Loucy (cell line): ENCODE data around the gene NFATC1.

ENCODE experiments used
- H2AFZ ChIP-seq: fragments of 200-600 bp; sonication (generic); 2 replicates; pipeline ENCODE4 v1.6.0; 2016; ENCODE audit warnings: antibody characterized with exemption, mild to moderate bottlenecking, low read length, moderate library complexity
- H3F3A ChIP-seq: fragments of 200-600 bp; 2 replicates; pipeline ENCODE4 v1.6.0; 2016; ENCODE audit warnings: antibody characterized with exemption, low read depth, mild to moderate bottlenecking
- H3K27me3 ChIP-seq: fragments of 200-600 bp; sonication (generic); 2 replicates; pipeline ENCODE4 v1.6.1; 2014; ENCODE audit warnings: low read length, mild to moderate bottlenecking; ENCODE audit not compliant: insufficient read depth, poor library complexity, severe bottlenecking
- H3K36me3 ChIP-seq: fragments of 200-600 bp; sonication (generic); 2 replicates; pipeline ENCODE4 v1.6.1; 2016; ENCODE audit warnings: low read length; ENCODE audit not compliant: insufficient read depth
- H3K4me1 ChIP-seq: fragments of 200-600 bp; sonication (generic); 2 replicates; pipeline ENCODE4 v1.5.1; 2014; ENCODE audit warnings: low read length, mild to moderate bottlenecking; ENCODE audit not compliant: insufficient read depth, poor library complexity, severe bottlenecking
- H3K4me2 ChIP-seq: fragments of 200-600 bp; sonication (generic); 2 replicates; pipeline ENCODE4 v1.6.0; 2014; ENCODE audit warnings: antibody characterized with exemption, low read length, low read depth, mild to moderate bottlenecking; ENCODE audit not compliant: poor library complexity, severe bottlenecking
- H3K4me3 ChIP-seq: fragments of 200-600 bp; sonication (generic); 2 replicates; pipeline ENCODE4 v1.5.1; 2014; ENCODE audit warnings: low read length, mild to moderate bottlenecking, mixed read lengths; ENCODE audit not compliant: poor library complexity, severe bottlenecking
- H3K79me2 ChIP-seq: fragments of 200-600 bp; sonication (generic); 2 replicates; pipeline ENCODE4 v1.6.1; 2014; ENCODE audit warnings: low read length; ENCODE audit not compliant: insufficient read depth
- H3K9ac ChIP-seq: fragments of 200-600 bp; sonication (generic); 2 replicates; pipeline ENCODE4 v1.6.0; 2014; ENCODE audit warnings: mild to moderate bottlenecking, low read depth, low read length, moderate library complexity; ENCODE audit not compliant: poor library complexity, severe bottlenecking
- H3K9me2 ChIP-seq: fragments of 200-600 bp; sonication (generic); replicated peaks from 2 replicates; pipeline ENCODE4 v1.6.1; 2016; ENCODE audit warnings: low read depth, low read length, mixed read lengths
- H3K9me3 ChIP-seq: fragments of 200-600 bp; sonication (generic); 2 replicates; pipeline ENCODE4 v1.6.1; 2014; ENCODE audit warnings: mild to moderate bottlenecking, antibody characterized with exemption, low read length, low read depth; ENCODE audit not compliant: insufficient read depth
- H4K20me1 ChIP-seq: fragments of 200-600 bp; sonication (generic); 2 replicates; pipeline ENCODE4 v1.6.0; 2014; ENCODE audit warnings: antibody characterized with exemption, low read length, mild to moderate bottlenecking; ENCODE audit not compliant: insufficient read depth, poor library complexity, severe bottlenecking
- EZH2phosphoT487 ChIP-seq: fragments of 200-600 bp; IDR thresholded peaks from 2 replicates; pipeline ENCODE4 v1.6.1; 2018; ENCODE audit warnings: antibody characterized with exemption, mild to moderate bottlenecking, moderate library complexity, borderline replicate concordance
- TF ChIP-seq, protein P1 (sequence below): fragments of 200-600 bp; sonication (generic); conservative IDR thresholded peaks from 2 replicates; pipeline ENCODE4 v1.5.1; 2014; ENCODE audit warnings: mild to moderate bottlenecking, antibody characterized with exemption, low read length

Gene NFATC1

DNA sequence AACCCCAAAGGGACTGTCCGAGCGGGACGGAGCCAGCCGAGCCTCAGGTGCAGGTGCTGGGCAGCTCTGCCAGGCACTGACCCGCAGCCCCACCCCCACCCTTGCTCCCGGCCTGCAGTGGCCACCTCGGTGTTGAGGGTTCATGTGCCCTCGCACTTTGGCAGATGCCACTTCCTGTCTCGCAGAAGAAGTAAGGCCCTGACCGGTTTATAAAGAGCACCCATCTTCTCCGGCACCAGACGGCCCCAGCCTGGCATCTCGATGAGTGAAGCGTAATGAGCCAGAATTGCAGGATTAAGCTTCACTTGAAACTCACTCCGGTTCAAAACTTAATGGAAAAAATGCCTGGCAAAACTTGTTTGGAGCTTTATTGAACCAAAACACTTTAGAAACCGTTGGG lies 10.9 kb upstream of the NFATC1 start:
- Histone ChIP-seq H3K4me2 (no peak overlapping the region), H3K9me2 (no peaks in the 10 kb centered on the region), H3K9me3 (no peaks in the 10 kb centered on the region), H3K27me3 (no peaks in the 10 kb centered on the region), H3K4me1 (no peaks in the 10 kb centered on the region), H3K9ac (no peak overlapping the region), H3K36me3 (no peaks in the 10 kb centered on the region), H4K20me1 (no peaks in the 10 kb centered on the region), H3K4me3 (no peak overlapping the region), H2AFZ (no peak overlapping the region), H3K79me2 (no peaks in the 10 kb centered on the region), H3F3A (no peaks in the 10 kb centered on the region)
- TF ChIP-seq, protein P1, sequence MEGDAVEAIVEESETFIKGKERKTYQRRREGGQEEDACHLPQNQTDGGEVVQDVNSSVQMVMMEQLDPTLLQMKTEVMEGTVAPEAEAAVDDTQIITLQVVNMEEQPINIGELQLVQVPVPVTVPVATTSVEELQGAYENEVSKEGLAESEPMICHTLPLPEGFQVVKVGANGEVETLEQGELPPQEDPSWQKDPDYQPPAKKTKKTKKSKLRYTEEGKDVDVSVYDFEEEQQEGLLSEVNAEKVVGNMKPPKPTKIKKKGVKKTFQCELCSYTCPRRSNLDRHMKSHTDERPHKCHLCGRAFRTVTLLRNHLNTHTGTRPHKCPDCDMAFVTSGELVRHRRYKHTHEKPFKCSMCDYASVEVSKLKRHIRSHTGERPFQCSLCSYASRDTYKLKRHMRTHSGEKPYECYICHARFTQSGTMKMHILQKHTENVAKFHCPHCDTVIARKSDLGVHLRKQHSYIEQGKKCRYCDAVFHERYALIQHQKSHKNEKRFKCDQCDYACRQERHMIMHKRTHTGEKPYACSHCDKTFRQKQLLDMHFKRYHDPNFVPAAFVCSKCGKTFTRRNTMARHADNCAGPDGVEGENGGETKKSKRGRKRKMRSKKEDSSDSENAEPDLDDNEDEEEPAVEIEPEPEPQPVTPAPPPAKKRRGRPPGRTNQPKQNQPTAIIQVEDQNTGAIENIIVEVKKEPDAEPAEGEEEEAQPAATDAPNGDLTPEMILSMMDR, result no peak

DNA sequence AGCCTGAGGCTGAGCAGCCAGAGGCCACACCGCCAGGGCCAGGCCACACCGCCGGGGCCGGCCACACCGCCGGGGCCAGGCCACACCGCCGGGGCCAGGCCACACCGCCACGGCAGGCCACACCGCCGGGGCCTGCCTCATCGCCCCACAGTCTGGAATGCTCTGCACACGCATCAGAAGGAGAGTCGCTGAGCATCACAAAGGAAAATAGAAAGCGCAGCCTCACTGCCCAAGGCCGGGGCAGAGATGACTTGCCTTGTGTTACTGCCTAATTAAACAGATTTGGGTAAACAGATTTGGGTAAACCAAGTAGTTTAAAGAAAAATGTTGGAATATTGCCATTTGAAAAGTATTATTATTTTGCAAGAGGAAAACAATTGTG lies 10.4 kb upstream of the NFATC1 start:
- no peak overlapping the region for H3K4me3 ChIP-seq
- H3K9me3 ChIP-seq, result no peaks in the 10 kb centered on the region
- no peaks in the 10 kb centered on the region for H4K20me1 ChIP-seq
- H3K4me1 ChIP-seq, result no peaks in the 10 kb centered on the region
- H3K27me3 ChIP-seq, result no peaks in the 10 kb centered on the region
- H3K4me2 ChIP-seq, result no peak overlapping the region
- TF ChIP-seq, protein P1, result no peak
- TF ChIP-seq EZH2phosphoT487, result no peak
- H3F3A ChIP-seq, result no peaks in the 10 kb centered on the region
- no peak overlapping the region for H2AFZ ChIP-seq
- H3K9me2 ChIP-seq, result no peaks in the 10 kb centered on the region
- H3K9ac ChIP-seq, result no peak overlapping the region
- no peaks in the 10 kb centered on the region for H3K36me3 ChIP-seq
- no peaks in the 10 kb centered on the region for H3K79me2 ChIP-seq

DNA sequence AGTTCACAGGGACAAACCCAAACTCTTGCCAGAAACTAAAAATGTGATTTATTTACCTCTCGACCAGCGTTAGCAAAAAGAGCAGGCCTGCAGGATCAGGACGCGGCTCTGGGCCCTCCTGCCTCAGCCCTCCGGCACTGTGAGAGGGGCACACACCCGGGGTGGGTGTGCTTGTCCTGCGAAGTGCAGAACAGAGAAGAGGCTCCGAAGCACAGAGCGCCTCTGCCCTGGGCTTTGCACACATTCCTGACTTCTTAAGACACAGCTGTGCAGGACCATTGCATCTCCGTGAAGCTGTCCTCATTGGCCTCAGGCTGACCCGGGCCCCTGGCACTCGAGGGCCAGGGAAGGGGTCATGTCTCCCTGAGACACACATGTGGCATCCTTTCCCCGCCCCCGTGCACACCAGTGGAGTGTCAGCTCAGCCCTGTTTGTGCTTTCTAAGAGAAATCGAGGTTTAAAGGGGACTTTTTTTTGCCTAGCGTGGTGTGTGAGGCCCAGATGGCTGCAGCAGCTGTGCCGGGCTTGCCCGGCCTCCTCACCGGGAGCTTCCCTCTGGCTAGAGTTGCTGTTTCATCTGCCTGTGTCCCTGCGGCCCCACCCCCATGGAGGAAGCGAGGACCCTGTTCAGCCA lies 9.9 kb upstream of the NFATC1 start:
- no peaks in the 10 kb centered on the region for H3K9me2 ChIP-seq
- H3F3A ChIP-seq, result peaks cover 3% of the 10 kb centered on the region; the same call in 1 of the 2 replicates
- H2AFZ ChIP-seq, result no peak overlapping the region
- no peaks in the 10 kb centered on the region for H4K20me1 ChIP-seq
- H3K79me2 ChIP-seq, result no peaks in the 10 kb centered on the region
- no peaks in the 10 kb centered on the region for H3K27me3 ChIP-seq
- H3K4me3 ChIP-seq, result no peak overlapping the region
- no peaks in the 10 kb centered on the region for H3K9me3 ChIP-seq
- H3K4me2 ChIP-seq, result no peak overlapping the region
- no peaks in the 10 kb centered on the region for H3K4me1 ChIP-seq
- no peak for TF ChIP-seq EZH2phosphoT487
- TF ChIP-seq, protein P1, result no peak
- H3K9ac ChIP-seq, result no peak overlapping the region
- no peaks in the 10 kb centered on the region for H3K36me3 ChIP-seq
